ENCODE data around the gene UIMC1.

Gene UIMC1

DNA sequence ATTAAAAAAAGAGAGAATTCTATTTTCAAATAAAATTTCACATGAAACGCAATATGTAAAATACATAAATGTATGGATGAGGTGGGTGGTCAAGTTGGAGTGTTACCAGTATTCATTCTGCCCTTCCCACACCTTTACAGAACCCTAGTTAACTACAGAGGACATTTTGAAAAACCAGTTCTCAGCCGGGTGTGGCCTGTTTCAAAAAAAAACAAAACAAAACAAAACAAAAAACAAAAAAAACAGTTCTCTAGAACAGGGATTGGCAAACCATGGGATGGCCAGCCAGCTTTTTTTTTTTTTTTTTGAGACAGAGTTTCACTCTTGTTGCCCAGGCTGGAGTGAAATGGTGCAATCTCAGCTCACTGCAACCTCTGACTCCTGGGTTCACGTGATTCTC is 79.0 kb downstream of the UIMC1 start:
- Histone ChIP-seq H3K36me3 (ENCODE audit: control insufficient read depth in 2 of 2, insufficient read depth in 1 of 2, low read length in 2 of 2) (peaks cover 0 to 19% of the 10 kb centered on the region in 2 experiments; a peak in 2 of 3 replicates), H3K9me3 (ENCODE audit: control insufficient read depth, insufficient read depth, low read depth, low read length) (no peaks in the 10 kb centered on the region), H3K4me3 (ENCODE audit: low read depth, low read length) (no peak overlapping the region), H3K27ac (ENCODE audit: extremely low read depth, low read depth, low read length) (no peak overlapping the region), H3K4me1 (ENCODE audit: control insufficient read depth, insufficient read depth, low read length) (peaks cover 7% of the 10 kb centered on the region; the same call in 1 of the 2 replicates)
- POLR2A ChIA-PET: no interaction called here
- TF ChIP-seq ZBTB7A (tag by site-specific recombination; IDR thresholded peaks at IDR 0.05; ENCODE audit: low read depth) (no peak), ZNF114 (tag by site-specific recombination; IDR thresholded peaks at IDR 0.05) (no peak), ZSCAN30 (tag by site-specific recombination; IDR thresholded peaks at IDR 0.05) (no peak), ZNF837 (tag by site-specific recombination; IDR thresholded peaks at IDR 0.05) (no peak), ZNF23 (tag by site-specific recombination; IDR thresholded peaks at IDR 0.05; ENCODE audit: borderline replicate concordance) (no peak), ZNF626 (tag by site-specific recombination; IDR thresholded peaks at IDR 0.05) (no peak), ZNF624 (tag by site-specific recombination; IDR thresholded peaks at IDR 0.05) (no peak), FEZF1 (tag by site-specific recombination; IDR thresholded peaks at IDR 0.05) (no peak), ZNF341 (tag by site-specific recombination; IDR thresholded peaks at IDR 0.05; ENCODE audit: low read depth) (no peak), ZNF433 (tag by site-specific recombination; IDR thresholded peaks at IDR 0.05; ENCODE audit: low read depth) (no peak), ZNF701 (tag by site-specific recombination; IDR thresholded peaks at IDR 0.05) (no peak), KLF1 (tag by site-specific recombination; IDR thresholded peaks at IDR 0.05) (no peak), ZFHX2 (tag by site-specific recombination; conservative IDR thresholded peaks at IDR 0.05) (no peak)
- TF ChIP-seq, protein P1, sequence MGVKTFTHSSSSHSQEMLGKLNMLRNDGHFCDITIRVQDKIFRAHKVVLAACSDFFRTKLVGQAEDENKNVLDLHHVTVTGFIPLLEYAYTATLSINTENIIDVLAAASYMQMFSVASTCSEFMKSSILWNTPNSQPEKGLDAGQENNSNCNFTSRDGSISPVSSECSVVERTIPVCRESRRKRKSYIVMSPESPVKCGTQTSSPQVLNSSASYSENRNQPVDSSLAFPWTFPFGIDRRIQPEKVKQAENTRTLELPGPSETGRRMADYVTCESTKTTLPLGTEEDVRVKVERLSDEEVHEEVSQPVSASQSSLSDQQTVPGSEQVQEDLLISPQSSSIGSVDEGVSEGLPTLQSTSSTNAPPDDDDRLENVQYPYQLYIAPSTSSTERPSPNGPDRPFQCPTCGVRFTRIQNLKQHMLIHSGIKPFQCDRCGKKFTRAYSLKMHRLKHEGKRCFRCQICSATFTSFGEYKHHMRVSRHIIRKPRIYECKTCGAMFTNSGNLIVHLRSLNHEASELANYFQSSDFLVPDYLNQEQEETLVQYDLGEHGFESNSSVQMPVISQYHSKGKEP (tag by site-specific recombination; IDR thresholded peaks at IDR 0.05): no peak
- CTCF ChIA-PET: interaction anchor here (0.5 kb wide), 1 partner anchor 31 kb away, joined by 3 read pairs; no protein-coding TSS in a partner anchor

DNA sequence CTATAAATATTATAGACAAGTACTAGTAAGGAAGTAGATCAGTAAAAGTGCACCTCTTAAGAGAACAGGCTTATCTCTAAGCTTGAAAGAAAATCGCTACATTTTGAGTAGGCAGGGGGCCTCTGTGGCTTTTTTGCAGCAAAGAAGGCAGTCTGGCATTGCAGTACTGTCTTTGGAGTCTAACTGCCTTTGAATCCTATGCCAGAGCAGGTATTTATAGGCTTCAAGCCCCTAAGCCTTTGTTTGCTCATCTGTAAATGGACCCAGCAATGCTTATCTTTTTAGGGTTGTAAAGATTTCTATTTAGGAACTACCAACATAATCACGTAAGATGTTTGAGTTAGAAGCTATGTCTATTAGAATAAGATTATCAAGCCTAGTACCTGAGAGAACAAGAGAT is 83.8 kb downstream of the UIMC1 start:
- Histone ChIP-seq H3K9me3 (ENCODE audit: control insufficient read depth, insufficient read depth, low read depth, low read length) (no peaks in the 10 kb centered on the region), H3K4me3 (ENCODE audit: low read depth, low read length) (no peak overlapping the region), H3K36me3 (ENCODE audit: control insufficient read depth in 2 of 2, insufficient read depth in 1 of 2, low read length in 2 of 2) (peaks cover 0 to 14% of the 10 kb centered on the region in 2 experiments), H3K4me1 (ENCODE audit: control insufficient read depth, insufficient read depth, low read length) (peaks cover 15% of the 10 kb centered on the region), H3K27ac (ENCODE audit: extremely low read depth, low read depth, low read length) (no peak overlapping the region)
- TF ChIP-seq ZNF558 (tag by site-specific recombination; IDR thresholded peaks at IDR 0.05): no peak
- TF ChIP-seq FEZF1 (tag by site-specific recombination; IDR thresholded peaks at IDR 0.05): peak; percentile 58; the same call in 1 of the 2 replicates
- POLR2A ChIA-PET: no interaction called here
- CTCF ChIA-PET: interaction anchor here (1.2 kb wide), 1 partner anchor 262 kb away, joined by 4 read pairs; no protein-coding TSS in a partner anchor

DNA sequence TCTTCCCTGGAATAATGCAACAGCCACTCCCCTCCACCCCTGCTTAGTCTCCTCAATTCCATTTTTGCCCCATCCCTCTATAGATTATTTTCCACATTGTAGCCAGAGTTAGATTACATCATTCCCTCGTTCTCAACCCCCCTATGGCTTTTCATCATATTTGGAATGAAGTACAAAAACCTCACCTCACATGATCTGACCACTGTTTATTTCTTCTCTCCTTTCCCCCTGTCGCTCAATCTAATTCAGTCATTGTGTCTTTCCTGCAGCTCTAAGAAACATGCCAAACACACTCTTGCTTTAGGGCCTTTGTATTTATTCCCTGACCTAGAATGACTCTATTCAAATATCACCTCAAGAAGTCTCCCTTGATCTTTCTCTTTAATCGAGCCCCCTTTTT is 84.9 kb downstream of the UIMC1 start:
- Histone ChIP-seq H3K4me1 (ENCODE audit: control insufficient read depth, insufficient read depth, low read length) (peaks cover 20% of the 10 kb centered on the region), H3K4me3 (ENCODE audit: low read depth, low read length) (no peak overlapping the region), H3K9me3 (ENCODE audit: control insufficient read depth, insufficient read depth, low read depth, low read length) (no peaks in the 10 kb centered on the region), H3K36me3 (ENCODE audit: control insufficient read depth in 2 of 2, insufficient read depth in 1 of 2, low read length in 2 of 2) (peaks cover 0 to 14% of the 10 kb centered on the region in 2 experiments), H3K27ac (ENCODE audit: extremely low read depth, low read depth, low read length) (no peak overlapping the region)
- ChIA-PET CTCF (interaction anchor here (0.8 kb wide), 1 partner anchor 38 kb away, joined by 3 read pairs; no protein-coding TSS in a partner anchor), POLR2A (no interaction called here)
- TF ChIP-seq, protein P2, sequence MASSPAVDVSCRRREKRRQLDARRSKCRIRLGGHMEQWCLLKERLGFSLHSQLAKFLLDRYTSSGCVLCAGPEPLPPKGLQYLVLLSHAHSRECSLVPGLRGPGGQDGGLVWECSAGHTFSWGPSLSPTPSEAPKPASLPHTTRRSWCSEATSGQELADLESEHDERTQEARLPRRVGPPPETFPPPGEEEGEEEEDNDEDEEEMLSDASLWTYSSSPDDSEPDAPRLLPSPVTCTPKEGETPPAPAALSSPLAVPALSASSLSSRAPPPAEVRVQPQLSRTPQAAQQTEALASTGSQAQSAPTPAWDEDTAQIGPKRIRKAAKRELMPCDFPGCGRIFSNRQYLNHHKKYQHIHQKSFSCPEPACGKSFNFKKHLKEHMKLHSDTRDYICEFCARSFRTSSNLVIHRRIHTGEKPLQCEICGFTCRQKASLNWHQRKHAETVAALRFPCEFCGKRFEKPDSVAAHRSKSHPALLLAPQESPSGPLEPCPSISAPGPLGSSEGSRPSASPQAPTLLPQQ (tag by site-specific recombination; IDR thresholded peaks at IDR 0.05): peak; percentile 63
- TF ChIP-seq, protein P3, sequence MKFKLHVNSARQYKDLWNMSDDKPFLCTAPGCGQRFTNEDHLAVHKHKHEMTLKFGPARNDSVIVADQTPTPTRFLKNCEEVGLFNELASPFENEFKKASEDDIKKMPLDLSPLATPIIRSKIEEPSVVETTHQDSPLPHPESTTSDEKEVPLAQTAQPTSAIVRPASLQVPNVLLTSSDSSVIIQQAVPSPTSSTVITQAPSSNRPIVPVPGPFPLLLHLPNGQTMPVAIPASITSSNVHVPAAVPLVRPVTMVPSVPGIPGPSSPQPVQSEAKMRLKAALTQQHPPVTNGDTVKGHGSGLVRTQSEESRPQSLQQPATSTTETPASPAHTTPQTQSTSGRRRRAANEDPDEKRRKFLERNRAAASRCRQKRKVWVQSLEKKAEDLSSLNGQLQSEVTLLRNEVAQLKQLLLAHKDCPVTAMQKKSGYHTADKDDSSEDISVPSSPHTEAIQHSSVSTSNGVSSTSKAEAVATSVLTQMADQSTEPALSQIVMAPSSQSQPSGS (tag by site-specific recombination; IDR thresholded peaks at IDR 0.05; ENCODE audit: low read depth): peak; percentile 88
- TF ChIP-seq ZNF239 (tag by site-specific recombination; IDR thresholded peaks at IDR 0.05): peak; percentile 91; the same call in 1 of the 2 replicates
- peak; percentile 23; the same call in 1 of the 2 replicates for TF ChIP-seq GLIS1 (tag by site-specific recombination; IDR thresholded peaks at IDR 0.05)
- no peak; the same call in 1 of the 2 replicates for TF ChIP-seq SCRT2 (tag by site-specific recombination; IDR thresholded peaks at IDR 0.05)
- peak; percentile 10; the same call in 1 of the 2 replicates for TF ChIP-seq ZNF10 (tag by site-specific recombination; IDR thresholded peaks at IDR 0.05)
- peak; percentile 59 for TF ChIP-seq FEZF1 (tag by site-specific recombination; IDR thresholded peaks at IDR 0.05)
- TF ChIP-seq ZNF660 (tag by site-specific recombination; IDR thresholded peaks at IDR 0.05): 0 out of 2 replicates have a peak, but pooled peaks have one; percentile 35
- TF ChIP-seq ZNF654 (tag by site-specific recombination; IDR thresholded peaks at IDR 0.05; ENCODE audit: low read depth): no peak
- TF ChIP-seq SP2 (tag by site-specific recombination; IDR thresholded peaks at IDR 0.05): 0 out of 2 replicates have a peak, but pooled peaks have one; percentile 6
- TF ChIP-seq, protein P4, sequence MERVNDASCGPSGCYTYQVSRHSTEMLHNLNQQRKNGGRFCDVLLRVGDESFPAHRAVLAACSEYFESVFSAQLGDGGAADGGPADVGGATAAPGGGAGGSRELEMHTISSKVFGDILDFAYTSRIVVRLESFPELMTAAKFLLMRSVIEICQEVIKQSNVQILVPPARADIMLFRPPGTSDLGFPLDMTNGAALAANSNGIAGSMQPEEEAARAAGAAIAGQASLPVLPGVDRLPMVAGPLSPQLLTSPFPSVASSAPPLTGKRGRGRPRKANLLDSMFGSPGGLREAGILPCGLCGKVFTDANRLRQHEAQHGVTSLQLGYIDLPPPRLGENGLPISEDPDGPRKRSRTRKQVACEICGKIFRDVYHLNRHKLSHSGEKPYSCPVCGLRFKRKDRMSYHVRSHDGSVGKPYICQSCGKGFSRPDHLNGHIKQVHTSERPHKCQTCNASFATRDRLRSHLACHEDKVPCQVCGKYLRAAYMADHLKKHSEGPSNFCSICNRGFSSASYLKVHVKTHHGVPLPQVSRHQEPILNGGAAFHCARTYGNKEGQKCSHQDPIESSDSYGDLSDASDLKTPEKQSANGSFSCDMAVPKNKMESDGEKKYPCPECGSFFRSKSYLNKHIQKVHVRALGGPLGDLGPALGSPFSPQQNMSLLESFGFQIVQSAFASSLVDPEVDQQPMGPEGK (tag by site-specific recombination; IDR thresholded peaks at IDR 0.05): 0 out of 2 replicates have a peak, but pooled peaks have one; percentile 26
- peak; percentile 34; the same call in 1 of the 2 replicates for TF ChIP-seq ZNF24 (tag by site-specific recombination; IDR thresholded peaks at IDR 0.05)
- TF ChIP-seq ZBTB17 (tag by site-specific recombination; IDR thresholded peaks at IDR 0.05): peak; percentile 61

All from HEK293 (cell line).